H1 (cell line): Measurements from ENCODE around the gene RNF214. TPM values are rescaled to one million over a fixed set of nuclear protein-coding genes. Genes with fewer than 3 reads are reported as not detected.

Experiments used
- CTCF ChIA-PET: fragments of 300-600 bp; sonication (Branson Sonifier 250); formaldehyde crosslinking; loops from one replicate; lab custom pipeline; 2021; ENCODE audit not compliant: partially characterized antibody; lab: Charles Lee
- POLR2A ChIA-PET: fragments of 300-600 bp; sonication (Branson Sonifier 250); formaldehyde crosslinking; loops from one replicate; lab custom pipeline; 2021; ENCODE audit warnings: inconsistent platforms; ENCODE audit not compliant: partially characterized antibody; lab: Charles Lee
- DNase-seq, 2 experiments: peaks; one replicate each; pipeline versions ENCODE4 v3.0.0 to v3.0.0-alpha.2; 2010 to 2022; ENCODE audit warnings: low spot score in 2 of 2, low read depth in 1 of 2, mixed read lengths in 1 of 2
- FAIRE-seq: peaks from 2 replicates; lab custom pipeline; 2011; peaks lifted over from hg19 to GRCh38; lab: Jason Lieb, UNC
- H2AFZ ChIP-seq: 2 replicates; pipeline ENCODE4 v1.8.1; 2012; ENCODE audit warnings: low read length, inconsistent platforms
- H2AK5ac ChIP-seq: 2 replicates; pipeline ENCODE4 v1.6.1; 2013; ENCODE audit warnings: low read depth, low read length
- H2BK120ac ChIP-seq: replicated peaks from 2 replicates; pipeline ENCODE3; 2013; ENCODE audit warnings: low read depth, low read length, inconsistent platforms
- H2BK12ac ChIP-seq: 2 replicates; pipeline ENCODE4 v1.6.1; 2013; ENCODE audit warnings: low read depth, low read length
- H2BK15ac ChIP-seq: 2 replicates; pipeline ENCODE4 v1.6.1; 2013; ENCODE audit warnings: low read length
- H2BK20ac ChIP-seq: 2 replicates; pipeline ENCODE4 v1.6.1; 2013; ENCODE audit warnings: low read length
- H2BK5ac ChIP-seq: 2 replicates; pipeline ENCODE4 v1.6.1; 2013; ENCODE audit warnings: low read depth, low read length
- H3K14ac ChIP-seq: 2 replicates; pipeline ENCODE4 v1.6.1; 2013; ENCODE audit warnings: inconsistent platforms; ENCODE audit not compliant: insufficient read length
- H3K18ac ChIP-seq: 2 replicates; pipeline ENCODE4 v1.6.1; 2013; ENCODE audit warnings: low read length; ENCODE audit errors: extremely low read depth
- H3K23ac ChIP-seq: 2 replicates; pipeline ENCODE4 v1.6.1; 2013; ENCODE audit warnings: inconsistent platforms; ENCODE audit not compliant: insufficient read length
- H3K23me2 ChIP-seq: 2 replicates; pipeline ENCODE4 v1.6.1; 2013; ENCODE audit warnings: low read depth, low read length
- H3K27ac ChIP-seq: 2 replicates; pipeline ENCODE4 v1.6.1; 2011; ENCODE audit warnings: low read depth, low read length, inconsistent platforms
- H3K27me3 ChIP-seq, 4 experiments: replicated peaks in 1 of 4; 1 replicate in 1 of 4; 2 replicates in 3 of 4; pipeline versions ENCODE4 v1.6.1 to v1.8.1; 2011 to 2013; ENCODE audit warnings: low read length in 3 of 4, mild to moderate bottlenecking in 3 of 4, inconsistent platforms in 2 of 4, mixed read lengths in 2 of 4, moderate library complexity in 1 of 4; ENCODE audit not compliant: control insufficient read depth in 3 of 4, insufficient read depth in 3 of 4; ENCODE audit errors: extremely low read depth in 1 of 4
- H3K36me3 ChIP-seq, 4 experiments: 2 replicates each; pipeline versions ENCODE4 v1.6.1 to v1.8.1; 2011 to 2013; ENCODE audit warnings: mild to moderate bottlenecking in 4 of 4, low read length in 3 of 4, moderate library complexity in 2 of 4, control low read depth in 1 of 4, inconsistent platforms in 1 of 4; ENCODE audit not compliant: insufficient read depth in 4 of 4, control insufficient read depth in 2 of 4
- H3K4ac ChIP-seq: replicated peaks from 2 replicates; pipeline ENCODE3; 2013; ENCODE audit warnings: low read length, low read depth, mixed read lengths, inconsistent platforms; ENCODE audit not compliant: insufficient read length
- H3K4me1 ChIP-seq, 4 experiments: replicated peaks in 1 of 4; 1 replicate in 1 of 4; 2 replicates in 3 of 4; pipeline versions ENCODE4 v1.6.1 to v1.8.1; 2011 to 2013; ENCODE audit warnings: low read length in 3 of 4, inconsistent platforms in 2 of 4, mixed read lengths in 1 of 4; ENCODE audit not compliant: insufficient read depth in 4 of 4, control insufficient read depth in 3 of 4
- H3K4me2 ChIP-seq, 2 experiments: 2 replicates each; pipeline versions ENCODE4 v1.6.1 to v1.8.1; 2011 to 2013; ENCODE audit warnings: low read depth in 2 of 2, low read length in 2 of 2, control low read depth in 1 of 2, inconsistent platforms in 1 of 2, mild to moderate bottlenecking in 1 of 2; ENCODE audit not compliant: insufficient read depth in 1 of 2
- H3K4me3 ChIP-seq, 4 experiments: fragments of 200-600, 300-600 bp in 1 of 4; sonication (generic), shearing (Covaris generic), sonication (Bioruptor Twin) in 1 of 4; 2 replicates each; pipeline versions ENCODE4 v1.5.1 to v1.8.1; 2011 to 2016; ENCODE audit warnings: low read length in 4 of 4, low read depth in 3 of 4, control low read depth in 2 of 4, inconsistent platforms in 2 of 4, mild to moderate bottlenecking in 2 of 4, mixed read lengths in 1 of 4, moderate library complexity in 1 of 4; ENCODE audit not compliant: insufficient read depth in 2 of 4; ENCODE audit errors: extremely low read depth in 1 of 4
- H3K56ac ChIP-seq: replicated peaks from 2 replicates; pipeline ENCODE3; 2013; ENCODE audit warnings: low read depth, mild to moderate bottlenecking, mixed read lengths, low read length, inconsistent platforms; ENCODE audit not compliant: insufficient read length
- H3K79me1 ChIP-seq: 2 replicates; pipeline ENCODE4 v1.6.1; 2013; ENCODE audit warnings: low read depth, low read length, control low read depth
- H3K79me2 ChIP-seq, 2 experiments: 2 replicates each; pipeline versions ENCODE4 v1.6.1 to v1.8.1; 2012 to 2013; ENCODE audit warnings: low read length in 2 of 2, mild to moderate bottlenecking in 2 of 2, inconsistent platforms in 1 of 2; ENCODE audit not compliant: insufficient read depth in 2 of 2, control insufficient read depth in 1 of 2
- H3K9ac ChIP-seq, 4 experiments: replicated peaks in 1 of 4; 1 replicate in 1 of 4; 2 replicates in 3 of 4; pipeline versions ENCODE4 v1.6.1 to v1.8.1; 2011 to 2013; ENCODE audit warnings: low read depth in 3 of 4, low read length in 3 of 4, control low read depth in 2 of 4, mild to moderate bottlenecking in 2 of 4, moderate library complexity in 2 of 4, inconsistent platforms in 1 of 4; ENCODE audit errors: extremely low read depth in 1 of 4
- H3K9me3 ChIP-seq, 2 experiments: 2 replicates each; pipeline versions ENCODE4 v1.6.1 to v1.8.1; 2012 to 2013; ENCODE audit warnings: mild to moderate bottlenecking in 2 of 2, moderate library complexity in 2 of 2, control low read depth in 1 of 2, inconsistent platforms in 1 of 2, low read depth in 1 of 2, low read length in 1 of 2, mixed read lengths in 1 of 2; ENCODE audit not compliant: insufficient read depth in 2 of 2
- H4K20me1 ChIP-seq, 2 experiments: replicated peaks in 1 of 2; 2 replicates each; pipeline versions ENCODE3 to v1.8.1; 2011 to 2013; ENCODE audit warnings: inconsistent platforms in 2 of 2, low read length in 2 of 2, mild to moderate bottlenecking in 1 of 2; ENCODE audit not compliant: insufficient read depth in 2 of 2, control insufficient read depth in 1 of 2
- H4K5ac ChIP-seq: 2 replicates; pipeline ENCODE4 v1.6.1; 2013; ENCODE audit warnings: low read length, low read depth, mixed read lengths, inconsistent platforms; ENCODE audit not compliant: insufficient read length
- H4K8ac ChIP-seq: 2 replicates; pipeline ENCODE4 v1.8.0; 2013; ENCODE audit warnings: mild to moderate bottlenecking, moderate library complexity, low read length, inconsistent platforms; ENCODE audit not compliant: insufficient read depth; ENCODE audit errors: extremely low read depth
- H4K91ac ChIP-seq: replicated peaks from 2 replicates; pipeline ENCODE3; 2013; ENCODE audit warnings: low read length, mixed read lengths, inconsistent platforms; ENCODE audit not compliant: insufficient read length
- CBX8 ChIP-seq: fragments of 300-800, 300-1000 bp; sonication (generic); IDR thresholded peaks from 2 replicates; pipeline ENCODE4 v1.7.1; 2016; ENCODE audit warnings: low read depth, low read length, borderline replicate concordance
- CHD1 ChIP-seq: IDR thresholded peaks from 2 replicates; pipeline ENCODE4 v1.6.1; 2012; ENCODE audit warnings: low read depth, low read length, improper control_type of control experiment
- EGR1 ChIP-seq: IDR thresholded peaks from 2 replicates; pipeline ENCODE4 v1.6.1; 2011; ENCODE audit warnings: low read depth, low read length, borderline replicate concordance
- FOSL1 ChIP-seq: IDR thresholded peaks from 2 replicates; pipeline ENCODE4 v1.6.1; 2011; ENCODE audit warnings: mild to moderate bottlenecking, low read depth, low read length, moderate library complexity; ENCODE audit not compliant: insufficient read depth
- POU5F1 ChIP-seq: IDR thresholded peaks from 2 replicates; pipeline ENCODE4 v1.6.1; 2011; ENCODE audit warnings: low read depth, mild to moderate bottlenecking, low read length, moderate library complexity
- SAP30 ChIP-seq: fragments of 300-600 bp; sonication (generic); IDR thresholded peaks from 2 replicates; pipeline ENCODE4 v1.7.1; 2012; ENCODE audit warnings: low read length, moderate library complexity, mild to moderate bottlenecking, inconsistent platforms; ENCODE audit not compliant: insufficient read depth, insufficient replicate concordance
- TBP ChIP-seq: IDR thresholded peaks from 2 replicates; pipeline ENCODE4 v1.6.1; 2011; ENCODE audit warnings: low read depth, low read length, improper control_type of control experiment
- WGBS, 2 experiments: shearing (Covaris generic) in 1 of 2; methylation state at CpG; one replicate each; pipeline versions ENCODE4 v1.1.6 to v1.1.7; 2013 to 2015; ENCODE audit warnings: low lambda C conversion rate in 2 of 2, mixed read lengths in 2 of 2, inconsistent platforms in 1 of 2, low coverage in 1 of 2, missing lambda C conversion rate in 1 of 2; ENCODE audit not compliant: insufficient replicate concordance in 2 of 2, insufficient coverage in 1 of 2, insufficient read length in 1 of 2; ENCODE audit errors: extremely low coverage in 1 of 2, missing lambda C conversion rate in 1 of 2; 5-methylcytosine and 5-hydroxymethylcytosine counted together
- polyA plus RNA-seq, 7 experiments: library from polyadenylated mRNA; depleted of rRNA in 3 of 7; stranded (reverse) in 5 of 7; unstranded in 2 of 7; fragments of >200 nt in 5 of 7; fragments of 200-250 nt in 2 of 7; gene quantifications; 1 replicate in 5 of 7; 2 replicates in 1 of 7; 4 replicates in 1 of 7; pipeline versions ENCODE4 v1.2.1 to v1.2.3, GENCODE V29; 2011 to 2013; ENCODE audit warnings: missing spikeins in 2 of 7, mixed read lengths in 2 of 7
- total RNA-seq: library from RNA; stranded (reverse); fragmentation: NEBNext Ultra II Directional; extraction: Animal tissue kit (Norgen Biotek cat#: 25700); gene quantifications from 2 replicates; pipeline ENCODE4 v1.2.1, GENCODE V29; 2021

Gene RNF214
- total and polyA plus RNA-seq, 2 of the 8 experiments (the other 6 are each of a cell fraction or from before 2014, with no cell fraction given): 34.9 to 35.6 TPM

DNA sequence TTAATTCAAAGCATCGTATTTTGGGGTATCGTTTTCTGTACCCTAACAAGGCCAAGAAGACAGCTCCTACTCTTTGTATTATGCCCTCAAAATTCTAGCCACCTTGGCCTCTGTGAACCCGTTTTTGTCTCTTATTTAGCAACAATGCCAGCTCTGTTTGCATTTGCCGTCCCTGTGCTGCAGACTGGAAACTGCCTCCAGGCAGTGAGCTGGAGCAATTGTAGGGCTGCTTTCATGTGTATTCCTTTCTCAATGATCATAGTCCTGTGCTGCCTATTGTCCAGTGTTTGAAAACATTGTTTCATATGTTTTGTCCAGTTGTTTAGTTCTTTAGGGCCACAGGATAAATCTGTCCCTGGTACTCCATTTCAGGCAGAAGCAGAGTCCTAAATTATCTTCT lies 38.7 kb downstream of the RNF214 start:
- POLR2A ChIA-PET: interaction anchor here (0.7 to 1.8 kb wide), 2 partner anchors 9 to 14 kb away, joined by 3 to 5 read pairs; no protein-coding TSS in a partner anchor
- no peak overlapping the region for H3K56ac ChIP-seq
- TF ChIP-seq FOSL1: no peak
- no peak for TF ChIP-seq CBX8
- TF ChIP-seq EGR1: no peak
- no peak for TF ChIP-seq POU5F1
- no peak for TF ChIP-seq TBP
- TF ChIP-seq SAP30: no peak
- TF ChIP-seq CHD1: no peak

More for the DNA sequence above, 38.7 kb downstream of the RNF214 start:
- H2BK20ac ChIP-seq: no peak overlapping the region
- H3K18ac ChIP-seq: no peak overlapping the region
- H4K8ac ChIP-seq: no peak overlapping the region
- H3K27ac ChIP-seq: no peak overlapping the region
- H3K9ac ChIP-seq: no peak overlapping the region
- H2AK5ac ChIP-seq: no peak overlapping the region
- no peak overlapping the region for H2AFZ ChIP-seq
- H3K14ac ChIP-seq: no peak overlapping the region
- no peak overlapping the region for H4K91ac ChIP-seq
- no peak overlapping the region for H2BK15ac ChIP-seq
- H3K23me2 ChIP-seq: no peaks in the 10 kb centered on the region; the same call in 1 of the 2 replicates
- no peaks in the 10 kb centered on the region for H3K79me1 ChIP-seq
- DNase-seq (no peak), FAIRE-seq (no peak)
- H3K4me3 ChIP-seq: no peak overlapping the region
- no peaks in the 10 kb centered on the region; a peak in 1 of 8 replicates for H3K36me3 ChIP-seq
- H4K20me1 ChIP-seq: no peaks in the 10 kb centered on the region
- no peak overlapping the region for H2BK12ac ChIP-seq
- H3K23ac ChIP-seq: no peak overlapping the region
- 90% methylated on average over 4 of the region's 4 CpGs; no CpG with 5 or more reads in 1 of the 2 experiments for WGBS, 2 experiments
- H3K4me2 ChIP-seq: no peak overlapping the region
- H3K4me1 ChIP-seq: no peaks in the 10 kb centered on the region
- no peak overlapping the region for H2BK120ac ChIP-seq
- H4K5ac ChIP-seq: no peak overlapping the region
- CTCF ChIA-PET: interaction anchor here (1.0 kb wide), 1 partner anchor 347 kb away, joined by 3 read pairs; no protein-coding TSS in a partner anchor
- H3K4ac ChIP-seq: no peak overlapping the region
- no peaks in the 10 kb centered on the region for H3K79me2 ChIP-seq
- no peaks in the 10 kb centered on the region for H3K9me3 ChIP-seq
- no peak overlapping the region for H2BK5ac ChIP-seq
- no peaks in the 10 kb centered on the region for H3K27me3 ChIP-seq
